PFSK-1 (cell line): Measurements from ENCODE around the gene GABRB3.

ENCODE experiments used
- FOXP2 ChIP-seq: optimal IDR thresholded peaks from 2 replicates; pipeline ENCODE3; 2011; ENCODE audit warnings: borderline replicate concordance, control low read depth, inconsistent platforms; ENCODE audit not compliant: insufficient read depth; ENCODE audit errors: extremely low read length, extremely low read depth
- POLR2AphosphoS5 ChIP-seq: IDR thresholded peaks from 2 replicates; pipeline ENCODE4 v1.6.1; 2012; ENCODE audit warnings: low read depth, mild to moderate bottlenecking, control low read depth, low read length, moderate library complexity
- SIN3A ChIP-seq: IDR thresholded peaks from 2 replicates; pipeline ENCODE4 v1.6.1; 2012; ENCODE audit warnings: mild to moderate bottlenecking, low read length, moderate library complexity, borderline replicate concordance; ENCODE audit not compliant: insufficient read depth
- TAF1 ChIP-seq: IDR thresholded peaks from 2 replicates; pipeline ENCODE4 v1.6.1; 2012; ENCODE audit warnings: low read length, control low read depth, borderline replicate concordance; ENCODE audit not compliant: insufficient read depth
- TF ChIP-seq, protein P1 (sequence below), 2 experiments: IDR thresholded peaks; 2 replicates each; pipeline versions ENCODE4 v1.6.1 to v1.8.0; 2011 to 2012; ENCODE audit warnings: low read depth in 2 of 2, low read length in 2 of 2, control low read depth in 1 of 2, inconsistent platforms in 1 of 2, mild to moderate bottlenecking in 1 of 2, moderate library complexity in 1 of 2; ENCODE audit not compliant: insufficient read depth in 1 of 2

Gene GABRB3

DNA sequence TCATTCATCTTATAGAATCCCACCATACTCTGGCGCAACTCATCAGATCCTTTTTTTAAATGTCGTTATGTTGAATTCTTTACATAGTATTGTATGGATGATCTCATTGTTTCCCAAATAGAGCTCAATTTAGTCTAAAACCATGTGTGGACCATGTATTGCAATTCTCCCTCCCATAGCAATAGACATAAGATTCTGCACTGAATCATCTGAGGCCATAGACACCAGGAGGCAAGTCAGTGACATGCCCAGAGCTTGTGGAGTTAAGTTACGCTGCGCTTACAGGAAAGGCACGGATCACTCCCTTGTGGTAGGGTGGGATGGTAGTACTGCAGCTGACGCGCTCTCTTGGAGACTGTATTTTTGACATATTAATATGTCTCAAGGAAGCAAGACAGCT is 211.0 kb downstream of the GABRB3 start:
- no peak for TF ChIP-seq TAF1
- no peak for TF ChIP-seq SIN3A
- TF ChIP-seq, protein P1, sequence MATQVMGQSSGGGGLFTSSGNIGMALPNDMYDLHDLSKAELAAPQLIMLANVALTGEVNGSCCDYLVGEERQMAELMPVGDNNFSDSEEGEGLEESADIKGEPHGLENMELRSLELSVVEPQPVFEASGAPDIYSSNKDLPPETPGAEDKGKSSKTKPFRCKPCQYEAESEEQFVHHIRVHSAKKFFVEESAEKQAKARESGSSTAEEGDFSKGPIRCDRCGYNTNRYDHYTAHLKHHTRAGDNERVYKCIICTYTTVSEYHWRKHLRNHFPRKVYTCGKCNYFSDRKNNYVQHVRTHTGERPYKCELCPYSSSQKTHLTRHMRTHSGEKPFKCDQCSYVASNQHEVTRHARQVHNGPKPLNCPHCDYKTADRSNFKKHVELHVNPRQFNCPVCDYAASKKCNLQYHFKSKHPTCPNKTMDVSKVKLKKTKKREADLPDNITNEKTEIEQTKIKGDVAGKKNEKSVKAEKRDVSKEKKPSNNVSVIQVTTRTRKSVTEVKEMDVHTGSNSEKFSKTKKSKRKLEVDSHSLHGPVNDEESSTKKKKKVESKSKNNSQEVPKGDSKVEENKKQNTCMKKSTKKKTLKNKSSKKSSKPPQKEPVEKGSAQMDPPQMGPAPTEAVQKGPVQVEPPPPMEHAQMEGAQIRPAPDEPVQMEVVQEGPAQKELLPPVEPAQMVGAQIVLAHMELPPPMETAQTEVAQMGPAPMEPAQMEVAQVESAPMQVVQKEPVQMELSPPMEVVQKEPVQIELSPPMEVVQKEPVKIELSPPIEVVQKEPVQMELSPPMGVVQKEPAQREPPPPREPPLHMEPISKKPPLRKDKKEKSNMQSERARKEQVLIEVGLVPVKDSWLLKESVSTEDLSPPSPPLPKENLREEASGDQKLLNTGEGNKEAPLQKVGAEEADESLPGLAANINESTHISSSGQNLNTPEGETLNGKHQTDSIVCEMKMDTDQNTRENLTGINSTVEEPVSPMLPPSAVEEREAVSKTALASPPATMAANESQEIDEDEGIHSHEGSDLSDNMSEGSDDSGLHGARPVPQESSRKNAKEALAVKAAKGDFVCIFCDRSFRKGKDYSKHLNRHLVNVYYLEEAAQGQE (IDR thresholded peaks at IDR 0.05; ENCODE audit: insufficient read depth in 1 of 2, low read depth in 2 of 2, low read length in 2 of 2): no peak
- no peak for TF ChIP-seq POLR2AphosphoS5
- no peak for TF ChIP-seq FOXP2

DNA sequence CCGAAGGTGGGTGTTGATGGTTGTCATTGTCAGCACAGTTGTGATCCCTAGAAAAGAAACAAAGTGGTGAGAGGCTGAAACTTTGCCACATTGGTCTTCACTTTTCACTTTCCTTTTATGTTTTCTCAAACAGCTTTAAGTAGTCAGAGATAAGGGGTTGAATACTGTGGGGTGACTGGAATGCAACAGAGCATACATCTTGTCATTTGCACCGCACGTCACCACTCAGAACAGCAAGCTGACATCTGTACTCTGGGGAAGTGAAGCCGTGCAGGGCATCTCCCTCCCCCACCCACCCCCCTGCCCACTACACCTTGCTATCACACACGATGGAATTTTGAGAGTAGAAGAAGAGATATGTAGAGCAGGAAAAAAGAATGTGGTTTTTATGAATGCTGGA is 211.7 kb downstream of the GABRB3 start:
- TF ChIP-seq SIN3A (no peak), TAF1 (no peak), POLR2AphosphoS5 (no peak), FOXP2 (no peak)
- TF ChIP-seq, protein P1 (IDR thresholded peaks at IDR 0.05; ENCODE audit: insufficient read depth in 1 of 2, low read depth in 2 of 2, low read length in 2 of 2): no peak

DNA sequence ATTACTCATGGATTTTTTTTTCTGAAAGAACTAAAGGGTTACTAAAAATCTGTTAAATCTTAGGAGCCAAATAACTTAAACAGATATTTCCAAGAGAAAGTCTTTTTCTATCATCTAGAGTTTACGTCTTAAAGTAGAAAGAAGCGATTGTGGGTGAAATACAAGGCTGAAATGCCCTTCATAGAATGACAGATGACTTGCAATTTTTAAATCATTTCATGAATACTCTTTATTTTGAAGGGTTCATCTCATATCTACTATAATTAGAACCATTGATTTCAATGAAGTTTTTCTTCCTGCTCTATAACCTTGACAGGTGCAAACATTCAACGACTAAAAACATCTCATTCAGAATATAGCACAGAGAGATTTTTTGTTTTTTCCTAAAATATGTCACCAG is 217.0 kb downstream of the GABRB3 start:
- TF ChIP-seq SIN3A (no peak), POLR2AphosphoS5 (no peak), FOXP2 (no peak), TAF1 (no peak)
- TF ChIP-seq, protein P1 (IDR thresholded peaks at IDR 0.05; ENCODE audit: insufficient read depth in 1 of 2, low read depth in 2 of 2, low read length in 2 of 2): no peak

DNA sequence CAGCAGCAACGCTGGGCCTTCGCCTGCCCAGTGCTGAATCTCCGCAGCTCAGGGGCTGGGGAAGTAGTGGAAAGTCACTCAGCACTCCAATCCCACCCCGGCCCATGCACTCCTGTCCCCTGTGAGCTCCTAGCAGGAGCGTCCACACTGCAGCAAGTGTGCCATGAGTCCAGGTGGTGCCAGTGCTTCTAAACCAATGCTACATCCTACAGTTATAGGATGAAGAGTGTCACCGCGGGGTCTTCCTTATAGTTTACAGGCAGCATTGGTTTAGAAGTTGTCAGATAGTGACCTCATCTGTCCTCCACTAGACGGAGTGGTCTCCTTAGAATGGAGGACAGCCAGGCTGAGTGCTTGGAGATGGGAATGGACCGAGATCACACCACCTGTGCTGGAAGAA is 221.4 kb downstream of the GABRB3 start:
- TF ChIP-seq FOXP2 (no peak), POLR2AphosphoS5 (no peak), TAF1 (no peak), SIN3A (no peak)

DNA sequence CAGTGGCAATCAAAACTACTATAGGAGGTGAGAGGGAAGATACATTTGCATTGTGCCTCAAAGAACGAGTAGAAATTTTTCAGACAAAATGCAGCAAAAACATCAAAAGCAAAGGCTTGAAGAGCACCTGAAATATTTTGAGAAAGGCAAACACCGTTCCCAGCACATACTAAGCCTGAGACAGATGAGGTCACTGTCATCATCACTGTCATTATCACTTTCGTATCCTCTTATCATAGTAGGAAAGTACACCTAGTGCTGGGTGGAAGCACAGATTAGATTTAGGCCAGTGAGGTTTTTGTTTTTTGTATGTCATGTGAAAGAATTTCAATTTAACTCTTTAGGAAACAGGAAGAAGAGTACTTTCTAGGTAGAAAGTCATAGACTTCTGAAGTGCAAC is 222.0 kb downstream of the GABRB3 start:
- TF ChIP-seq SIN3A (no peak), TAF1 (no peak), POLR2AphosphoS5 (no peak), FOXP2 (no peak)
- TF ChIP-seq, protein P1 (IDR thresholded peaks at IDR 0.05; ENCODE audit: insufficient read depth in 1 of 2, low read depth in 2 of 2, low read length in 2 of 2): no peak
